ENCODE data around the gene GLI3.

Gene GLI3

GRCh38 chr7:42077271-42078135, 159.5 kb downstream of the GLI3 start:
- no peak overlapping the region for H3K4me2 ChIP-seq (ENCODE audit: low read length)
- H3K4me3 ChIP-seq (ENCODE audit: low read depth, low read length) = no peak overlapping the region
- WGBS (ENCODE audit: extremely low coverage, insufficient coverage, insufficient read length) = no CpG with 5 or more reads among the region's 9 CpGs
- no peaks in the 10 kb centered on the region for H3K36me3 ChIP-seq (ENCODE audit: control insufficient read depth in 1 of 2, insufficient read depth in 2 of 2, low read length in 2 of 2)
- no peaks in the 10 kb centered on the region for H3K79me2 ChIP-seq (ENCODE audit: control insufficient read depth, insufficient read depth, low read length, poor library complexity)
- no peak overlapping the region for H4K91ac ChIP-seq (ENCODE audit: low read depth, low read length)
- H4K12ac ChIP-seq (ENCODE audit: low read depth, low read length) = peak overlapping the region; percentile 12
- H3K4ac ChIP-seq (ENCODE audit: low read depth, low read length) = no peak overlapping the region
- no peaks in the 10 kb centered on the region for H3K79me1 ChIP-seq (ENCODE audit: low read length)
- peak overlapping the region; percentile 50 for H2BK12ac ChIP-seq (ENCODE audit: low read length)
- no peaks in the 10 kb centered on the region for H3K27me3 ChIP-seq (ENCODE audit: insufficient read depth, low read length)
- peak overlapping the region; percentile 47 for H2AK5ac ChIP-seq (ENCODE audit: low read length)
- H2AFZ ChIP-seq (ENCODE audit: insufficient read depth, low read length, poor library complexity) = no peak overlapping the region
- H3K4me1 ChIP-seq (ENCODE audit: control insufficient read depth in 1 of 2, insufficient read depth in 2 of 2, low read length in 2 of 2) = peaks cover 3 to 6% of the 10 kb centered on the region in 2 experiments
- no peak overlapping the region for H2BK120ac ChIP-seq (ENCODE audit: insufficient read depth, low read length, poor library complexity)
- H3K27ac ChIP-seq (ENCODE audit: low read depth, low read length) = no peak overlapping the region
- H3K9ac ChIP-seq (ENCODE audit: low read length) = no peak overlapping the region
- H3K18ac ChIP-seq (ENCODE audit: low read length) = no peak overlapping the region
- no peak overlapping the region for H3K23ac ChIP-seq (ENCODE audit: low read length)
- no peak for DNase-seq
- H4K8ac ChIP-seq (ENCODE audit: low read depth, low read length) = no peak overlapping the region
- no peak overlapping the region for H3K14ac ChIP-seq (ENCODE audit: low read length)
- no peaks in the 10 kb centered on the region for H3K9me3 ChIP-seq (ENCODE audit: insufficient read depth, low read depth, low read length)
- H2BK5ac ChIP-seq (ENCODE audit: low read depth, low read length, poor library complexity) = no peak overlapping the region

GRCh38 chr7:42076870-42077269, 160.1 kb downstream of the GLI3 start:
- Histone ChIP-seq H4K91ac (ENCODE audit: low read depth, low read length) (no peak overlapping the region), H3K4me2 (ENCODE audit: low read length) (no peak overlapping the region), H3K27ac (ENCODE audit: low read depth, low read length) (no peak overlapping the region), H3K79me2 (ENCODE audit: control insufficient read depth, insufficient read depth, low read length, poor library complexity) (no peaks in the 10 kb centered on the region), H2AK5ac (ENCODE audit: low read length) (no peak overlapping the region), H3K27me3 (ENCODE audit: insufficient read depth, low read length) (no peaks in the 10 kb centered on the region), H3K18ac (ENCODE audit: low read length) (no peak overlapping the region), H3K4me1 (ENCODE audit: control insufficient read depth in 1 of 2, insufficient read depth in 2 of 2, low read length in 2 of 2) (peaks cover 3 to 6% of the 10 kb centered on the region in 2 experiments), H3K4me3 (ENCODE audit: low read depth, low read length) (no peak overlapping the region), H3K9ac (ENCODE audit: low read length) (no peak overlapping the region), H3K14ac (ENCODE audit: low read length) (no peak overlapping the region), H2BK5ac (ENCODE audit: low read depth, low read length, poor library complexity) (no peak overlapping the region), H4K12ac (ENCODE audit: low read depth, low read length) (no peak overlapping the region), H3K36me3 (ENCODE audit: control insufficient read depth in 1 of 2, insufficient read depth in 2 of 2, low read length in 2 of 2) (no peaks in the 10 kb centered on the region), H2BK12ac (ENCODE audit: low read length) (no peak overlapping the region), H3K4ac (ENCODE audit: low read depth, low read length) (no peak overlapping the region), H3K9me3 (ENCODE audit: insufficient read depth, low read depth, low read length) (no peaks in the 10 kb centered on the region), H3K23ac (ENCODE audit: low read length) (no peak overlapping the region), H4K8ac (ENCODE audit: low read depth, low read length) (no peak overlapping the region), H2BK120ac (ENCODE audit: insufficient read depth, low read length, poor library complexity) (no peak overlapping the region), H2AFZ (ENCODE audit: insufficient read depth, low read length, poor library complexity) (no peak overlapping the region), H3K79me1 (ENCODE audit: low read length) (no peaks in the 10 kb centered on the region)
- WGBS (ENCODE audit: extremely low coverage, insufficient coverage, insufficient read length) = no CpG with 5 or more reads among the region's 2 CpGs
- DNase-seq = no peak

- H2AFZ ChIP-seq (ENCODE audit: insufficient read depth, low read length, poor library complexity) = no peak overlapping the region
- H3K4me1 ChIP-seq (ENCODE audit: control insufficient read depth in 1 of 2, insufficient read depth in 2 of 2, low read length in 2 of 2) = peaks cover 3 to 6% of the 10 kb centered on the region in 2 experiments
- no peaks in the 10 kb centered on the region for H3K27me3 ChIP-seq (ENCODE audit: insufficient read depth, low read length)
- H4K12ac ChIP-seq (ENCODE audit: low read depth, low read length) = no peak overlapping the region
- H2BK120ac ChIP-seq (ENCODE audit: insufficient read depth, low read length, poor library complexity) = no peak overlapping the region
- H2BK12ac ChIP-seq (ENCODE audit: low read length) = no peak overlapping the region
- no peak overlapping the region for H3K4ac ChIP-seq (ENCODE audit: low read depth, low read length)
- H3K9me3 ChIP-seq (ENCODE audit: insufficient read depth, low read depth, low read length) = no peaks in the 10 kb centered on the region
- no peak overlapping the region for H3K4me3 ChIP-seq (ENCODE audit: low read depth, low read length)
- no peaks in the 10 kb centered on the region for H3K79me2 ChIP-seq (ENCODE audit: control insufficient read depth, insufficient read depth, low read length, poor library complexity)
- no peak overlapping the region for H3K4me2 ChIP-seq (ENCODE audit: low read length)
- DNase-seq = no peak
- H3K79me1 ChIP-seq (ENCODE audit: low read length) = no peaks in the 10 kb centered on the region
- H3K9ac ChIP-seq (ENCODE audit: low read length) = no peak overlapping the region
- H3K23ac ChIP-seq (ENCODE audit: low read length) = no peak overlapping the region
- H3K36me3 ChIP-seq (ENCODE audit: control insufficient read depth in 1 of 2, insufficient read depth in 2 of 2, low read length in 2 of 2) = no peaks in the 10 kb centered on the region
- no peak overlapping the region for H4K8ac ChIP-seq (ENCODE audit: low read depth, low read length)
- H2AK5ac ChIP-seq (ENCODE audit: low read length) = no peak overlapping the region
- H3K18ac ChIP-seq (ENCODE audit: low read length) = no peak overlapping the region
- no peak overlapping the region for H2BK5ac ChIP-seq (ENCODE audit: low read depth, low read length, poor library complexity)
- H4K91ac ChIP-seq (ENCODE audit: low read depth, low read length) = no peak overlapping the region
- no peak overlapping the region for H3K27ac ChIP-seq (ENCODE audit: low read depth, low read length)
- no peak overlapping the region for H3K14ac ChIP-seq (ENCODE audit: low read length)
These were observed 161.6 kb downstream of the GLI3 start for GRCh38 chr7:42075418-42075817.

- Histone ChIP-seq H4K12ac (ENCODE audit: low read depth, low read length) (no peak overlapping the region), H2BK120ac (ENCODE audit: insufficient read depth, low read length, poor library complexity) (no peak overlapping the region), H3K4me3 (ENCODE audit: low read depth, low read length) (no peak overlapping the region), H3K27ac (ENCODE audit: low read depth, low read length) (no peak overlapping the region), H3K14ac (ENCODE audit: low read length) (no peak overlapping the region), H3K79me2 (ENCODE audit: control insufficient read depth, insufficient read depth, low read length, poor library complexity) (no peaks in the 10 kb centered on the region), H2AFZ (ENCODE audit: insufficient read depth, low read length, poor library complexity) (no peak overlapping the region), H2BK12ac (ENCODE audit: low read length) (no peak overlapping the region), H2AK5ac (ENCODE audit: low read length) (no peak overlapping the region), H3K9ac (ENCODE audit: low read length) (peak overlapping the region; percentile 30), H2BK5ac (ENCODE audit: low read depth, low read length, poor library complexity) (no peak overlapping the region), H3K4me2 (ENCODE audit: low read length) (no peak overlapping the region), H4K8ac (ENCODE audit: low read depth, low read length) (no peak overlapping the region), H3K27me3 (ENCODE audit: insufficient read depth, low read length) (no peaks in the 10 kb centered on the region), H3K18ac (ENCODE audit: low read length) (no peak overlapping the region), H4K91ac (ENCODE audit: low read depth, low read length) (no peak overlapping the region), H3K36me3 (ENCODE audit: control insufficient read depth in 1 of 2, insufficient read depth in 2 of 2, low read length in 2 of 2) (no peaks in the 10 kb centered on the region), H3K23ac (ENCODE audit: low read length) (no peak overlapping the region), H3K4ac (ENCODE audit: low read depth, low read length) (no peak overlapping the region), H3K9me3 (ENCODE audit: insufficient read depth, low read depth, low read length) (no peaks in the 10 kb centered on the region), H3K4me1 (ENCODE audit: control insufficient read depth in 1 of 2, insufficient read depth in 2 of 2, low read length in 2 of 2) (peaks cover 3 to 6% of the 10 kb centered on the region in 2 experiments), H3K79me1 (ENCODE audit: low read length) (no peaks in the 10 kb centered on the region)
- no peak for DNase-seq
- no CpG with 5 or more reads among the region's 4 CpGs for WGBS (ENCODE audit: extremely low coverage, insufficient coverage, insufficient read length)
These were observed 162.9 kb downstream of the GLI3 start for GRCh38 chr7:42074076-42074475.
